SIG-M5 treated with dmso at 0.1 percent for 504 hours (cell line): ENCODE measurements around the gene SAC3D1.

Experiments
- DNase-seq: peaks from one replicate; lab custom pipeline; 2025; ENCODE audit not compliant: unreplicated experiment; lab: John Stamatoyannopoulos, UW

SAC3D1 gene

GRCh38 chr11:65086809-65087208 is 45.8 kb downstream of the SAC3D1 start:
- no peak for DNase-seq

GRCh38 chr11:65087216-65087615 is 46.2 kb downstream of the SAC3D1 start:
- no peak for DNase-seq

DNA sequence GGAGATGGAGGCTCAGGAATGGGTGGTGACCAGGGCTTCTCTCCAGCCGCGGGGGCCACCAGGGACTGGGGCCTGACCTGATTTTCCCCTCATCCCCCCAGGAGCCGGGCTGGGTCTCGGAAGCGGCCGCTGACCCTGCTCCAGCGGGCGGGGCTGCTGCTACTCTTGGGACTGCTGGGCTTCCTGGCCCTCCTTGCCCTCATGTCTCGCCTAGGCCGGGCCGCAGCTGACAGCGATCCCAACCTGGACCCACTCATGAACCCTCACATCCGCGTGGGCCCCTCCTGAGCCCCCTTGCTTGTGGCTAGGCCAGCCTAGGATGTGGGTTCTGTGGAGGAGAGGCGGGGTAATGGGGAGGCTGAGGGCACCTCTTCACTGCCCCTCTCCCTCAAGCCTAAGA is 46.8 kb downstream of the SAC3D1 start:
- DNase-seq = no peak

GRCh38 chr11:65089621-65090020 is 48.6 kb downstream of the SAC3D1 start:
- no peak for DNase-seq

- no peak for DNase-seq
Measured at GRCh38 chr11:65090628-65091027, 49.6 kb downstream of the SAC3D1 start.
